ENCODE data around the gene NIFK.

GRCh38 chr2:121723316-121723715, 13.4 kb downstream of the NIFK start:
- no peak for TF ChIP-seq EZH2 (IDR thresholded peaks at IDR 0.05; ENCODE audit: borderline replicate concordance, low read length)
- TF ChIP-seq CTCF (conservative IDR thresholded peaks at IDR 0.05 in 1 of 2, IDR thresholded peaks at IDR 0.05 in 1 of 2; ENCODE audit: extremely low read depth in 1 of 2, insufficient read depth in 1 of 2, low read depth in 1 of 2, low read length in 2 of 2), result no peak
